Middle frontal gyrus (tissue), 1 donor: ENCODE results near the gene SLIT1.

Source experiments
- DNase-seq: peaks from one replicate; pipeline ENCODE4 v3.0.0-alpha.2; 2015; ENCODE audit warnings: low spot score; ENCODE audit errors: extremely low spot score

Gene SLIT1

GRCh38 chr10:97185326-97186058, at the start of gene SLIT1:
SLIT1 (minus strand) TSS chr10:97185959; CDS start chr10:97185674, 285 bp downstream.
- no peak for DNase-seq

GRCh38 chr10:97235353-97235752, 49.6 kb upstream of the SLIT1 start:
- DNase-seq: no peak

DNA sequence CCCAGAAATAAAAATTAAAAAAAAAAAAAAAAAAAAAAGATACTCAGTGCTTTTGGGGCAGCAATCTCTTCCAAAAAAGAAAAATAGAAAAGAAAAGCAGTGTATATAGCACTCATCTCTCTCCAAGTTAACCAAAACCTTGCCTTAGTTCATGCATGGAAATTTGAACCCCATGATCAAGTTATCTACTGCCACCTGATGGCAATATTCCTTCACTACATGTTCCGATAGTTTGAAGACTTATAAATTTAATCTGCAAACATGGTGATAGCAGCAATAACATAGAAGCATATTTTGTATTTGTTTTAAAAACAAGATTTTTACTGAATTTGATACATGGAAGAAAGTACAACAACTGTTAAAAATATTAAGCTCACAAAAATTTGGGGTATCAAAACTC, 48.6 kb upstream of the SLIT1 start:
- DNase-seq: peak; percentile 32

- DNase-seq: no peak
These were observed 44.4 kb upstream of the SLIT1 start for GRCh38 chr10:97230146-97230545.

DNA sequence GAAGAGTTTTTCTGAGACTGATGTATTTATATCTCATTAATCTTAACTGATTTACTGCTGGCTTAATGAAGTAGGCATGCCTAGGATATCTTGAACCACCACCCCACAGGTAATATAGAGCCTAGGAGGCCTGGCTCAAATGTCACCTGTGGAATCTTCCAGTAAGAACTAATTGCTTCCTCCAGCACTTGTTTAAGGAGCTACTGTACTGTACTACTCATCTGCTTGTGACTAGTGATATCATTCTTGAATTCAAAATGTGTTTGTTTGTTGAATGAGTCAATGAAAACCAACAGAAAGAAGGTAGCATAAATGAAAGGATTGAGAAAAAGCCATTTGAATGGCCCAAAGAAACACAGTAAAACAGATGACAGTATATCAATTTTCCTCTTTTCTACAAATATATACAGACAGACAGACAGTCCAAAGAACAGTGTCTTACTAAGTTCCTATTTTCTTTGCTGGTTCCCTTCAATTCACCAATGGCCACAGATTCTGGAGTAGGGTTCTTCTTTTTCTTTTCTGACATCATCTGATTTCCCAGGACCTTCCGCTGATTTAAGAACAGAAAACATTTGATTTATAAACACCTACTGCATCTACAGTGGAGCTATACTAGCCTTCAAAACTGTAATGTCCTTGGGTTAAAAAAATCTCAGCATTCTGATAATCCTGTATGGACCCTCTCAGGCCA, 43.7 kb upstream of the SLIT1 start:
- no peak for DNase-seq

- DNase-seq: no peak
These were observed 43.0 kb upstream of the SLIT1 start for GRCh38 chr10:97228775-97229157.

DNA sequence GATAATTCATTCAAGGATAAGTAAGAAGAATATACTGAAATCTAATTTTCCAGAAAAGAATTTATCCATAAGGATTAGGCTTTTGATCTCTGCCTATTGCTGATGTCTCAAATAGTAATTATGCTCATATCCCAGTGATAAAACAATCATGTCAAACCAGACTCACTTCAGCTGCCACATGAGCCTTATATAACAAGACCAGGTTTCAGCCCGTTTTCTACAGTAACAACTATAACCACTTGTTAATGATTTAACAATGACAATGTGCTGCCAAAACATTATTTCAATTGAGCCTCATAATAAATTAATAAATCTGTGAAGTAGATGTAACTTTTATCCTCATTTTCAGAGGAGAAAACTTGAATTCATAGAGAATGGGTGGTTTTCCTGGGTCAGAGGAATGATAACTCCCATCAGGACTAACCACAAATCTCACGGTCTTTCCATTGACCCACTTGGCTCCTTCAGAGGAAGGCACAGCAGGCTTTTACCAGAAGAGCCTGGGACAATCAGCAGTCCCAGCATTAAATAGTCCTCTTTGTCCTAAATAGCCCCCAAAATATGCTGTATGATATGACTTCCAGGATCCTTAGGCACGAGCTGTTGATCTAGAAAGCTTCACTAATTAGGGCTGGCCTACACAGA, 42.5 kb upstream of the SLIT1 start:
- no peak for DNase-seq

DNA sequence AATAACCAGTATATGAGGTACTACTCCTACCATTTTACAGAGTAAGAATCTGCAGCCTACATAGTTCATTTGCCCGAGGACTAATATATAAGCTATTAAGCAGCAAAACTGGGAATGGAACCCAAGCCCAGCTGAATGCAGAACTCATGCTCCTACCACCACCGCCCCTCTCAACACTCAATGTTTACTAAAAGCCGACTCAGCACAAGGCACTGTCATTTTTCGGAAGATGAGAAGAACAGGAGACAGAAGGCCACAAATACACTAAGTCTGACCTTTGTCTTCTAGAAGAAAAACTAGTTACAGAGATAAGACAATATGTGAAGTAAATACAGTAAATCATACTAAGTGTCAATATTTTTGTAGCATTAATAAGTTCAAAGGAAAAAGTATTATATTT, 40.6 kb upstream of the SLIT1 start:
- DNase-seq: no peak

GRCh38 chr10:97224483-97225435, 39.0 kb upstream of the SLIT1 start:
- DNase-seq: no peak

DNA sequence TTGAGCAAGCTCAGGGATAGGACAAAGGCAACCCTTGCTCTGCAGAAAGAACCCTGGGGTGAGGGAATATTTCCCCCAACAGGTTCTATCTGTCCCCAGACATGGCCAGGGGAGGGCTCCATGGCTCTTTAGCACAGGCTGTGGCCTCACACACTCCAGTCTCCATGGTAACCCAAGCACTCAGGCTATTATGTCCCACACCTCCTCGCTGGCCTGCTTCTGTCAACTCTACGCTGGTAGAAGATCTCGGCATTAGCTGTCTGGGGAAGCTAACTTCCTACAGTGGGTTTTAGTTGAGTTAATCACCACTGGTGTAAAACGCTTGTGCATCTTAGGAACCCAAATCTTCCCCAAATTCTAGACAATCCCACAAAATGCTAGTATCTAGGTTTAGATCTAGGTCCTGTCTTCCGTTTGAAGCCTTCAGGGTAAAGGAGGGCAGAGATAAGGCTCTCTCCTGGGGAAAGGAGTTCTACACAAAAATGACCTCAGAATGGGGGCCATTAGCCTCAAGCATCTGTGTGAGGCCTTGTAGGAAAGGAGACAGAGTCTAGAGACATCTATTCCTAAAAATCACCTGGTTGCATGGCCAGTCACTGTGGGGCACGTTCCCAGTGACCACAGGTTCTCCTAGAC, 36.7 kb upstream of the SLIT1 start:
- DNase-seq: no peak

- DNase-seq: no peak
These were observed 34.6 kb upstream of the SLIT1 start for GRCh38 chr10:97220355-97220754.

GRCh38 chr10:97217299-97217698, 31.5 kb upstream of the SLIT1 start:
- DNase-seq: no peak

DNA sequence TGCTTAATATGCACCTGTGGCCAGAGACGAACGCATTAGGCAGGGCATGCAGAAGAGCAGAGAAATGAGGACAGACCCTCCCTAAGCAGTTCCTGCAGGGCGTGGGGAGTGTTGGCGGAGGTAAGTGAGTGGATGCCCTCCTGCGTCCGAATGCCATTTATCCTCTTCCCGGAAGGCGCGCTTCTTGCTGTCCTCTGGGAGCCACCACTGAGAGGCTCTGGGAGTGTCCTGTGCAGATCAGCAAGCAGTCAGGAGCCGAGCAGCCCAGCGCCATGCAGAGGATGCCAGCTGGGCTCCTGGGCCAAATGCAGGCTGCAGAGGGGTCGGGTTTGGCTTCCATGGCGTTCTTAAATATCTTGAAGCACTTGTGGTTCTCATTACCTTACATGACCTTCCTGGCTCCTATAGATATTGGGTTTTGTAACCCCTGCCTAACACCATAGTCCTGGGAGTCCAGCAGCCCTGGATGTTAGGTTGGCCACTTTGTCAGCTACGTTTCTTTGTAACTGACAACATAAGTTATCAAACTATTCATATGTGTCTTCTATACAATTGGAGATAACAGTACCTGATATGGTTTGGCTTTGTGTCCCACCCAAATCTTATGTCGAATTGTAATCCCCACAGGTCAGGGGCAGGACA, 30.0 kb upstream of the SLIT1 start:
- no peak for DNase-seq

DNA sequence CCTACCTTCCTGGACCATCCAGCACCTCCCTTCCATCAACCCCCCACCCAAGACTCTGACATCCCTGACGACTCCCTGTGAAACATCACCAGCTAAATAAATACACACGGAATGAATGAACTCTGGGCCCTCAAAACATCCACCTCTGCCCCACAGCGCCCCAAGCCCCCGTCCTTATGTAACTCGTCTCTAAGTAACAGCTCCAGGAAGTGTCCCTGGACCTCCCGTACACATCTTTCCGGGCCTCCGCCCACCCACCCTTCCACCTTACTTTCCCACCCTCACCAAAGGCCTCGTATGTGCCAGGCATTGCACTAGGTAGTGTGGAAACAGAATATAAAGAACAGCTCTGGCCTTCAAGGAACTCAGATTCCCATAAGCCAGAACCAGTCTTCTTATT, 27.7 kb upstream of the SLIT1 start:
- no peak for DNase-seq

DNA sequence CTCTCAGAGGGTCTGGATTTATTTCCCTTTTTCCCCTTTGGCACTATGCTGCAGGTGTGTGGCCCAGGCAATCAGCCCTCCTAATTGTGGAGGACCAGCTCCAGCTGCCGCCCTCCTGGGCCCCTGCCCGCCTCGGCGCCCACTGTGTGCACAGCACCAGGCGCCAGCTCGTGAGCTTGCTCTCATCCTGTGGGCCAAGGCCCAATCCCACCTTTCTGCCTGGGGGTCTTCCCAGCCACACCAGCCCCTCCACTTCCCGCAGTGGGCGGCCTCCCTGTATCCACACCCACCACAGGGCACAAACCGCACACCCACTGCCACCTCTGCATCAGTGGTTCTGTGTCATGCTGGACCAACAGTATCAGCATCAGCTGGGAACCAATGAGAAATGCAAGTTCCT, 25.5 kb upstream of the SLIT1 start:
- DNase-seq: no peak

DNA sequence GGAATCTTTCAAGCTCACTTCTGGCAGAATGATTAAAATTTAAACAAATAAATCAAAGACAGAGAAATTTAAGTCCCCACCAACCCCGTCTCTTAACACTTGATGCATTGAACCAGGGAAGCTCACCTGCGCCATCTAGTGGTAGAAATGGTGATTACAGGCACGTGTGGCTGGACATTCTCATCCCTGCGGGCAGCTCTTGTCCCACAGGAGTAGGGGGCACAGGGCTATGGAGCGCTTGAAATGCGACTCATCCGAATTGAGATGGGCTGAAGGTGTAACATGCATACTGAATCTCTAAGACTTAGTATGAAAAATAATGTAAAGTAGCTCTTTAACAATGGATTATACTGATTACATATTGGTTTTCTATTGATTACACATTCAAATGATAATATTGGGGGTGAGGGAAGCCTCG, 24.8 kb upstream of the SLIT1 start:
- DNase-seq: peak; percentile 78

GRCh38 chr10:97207756-97208346, 22.1 kb upstream of the SLIT1 start:
- DNase-seq: no peak

DNA sequence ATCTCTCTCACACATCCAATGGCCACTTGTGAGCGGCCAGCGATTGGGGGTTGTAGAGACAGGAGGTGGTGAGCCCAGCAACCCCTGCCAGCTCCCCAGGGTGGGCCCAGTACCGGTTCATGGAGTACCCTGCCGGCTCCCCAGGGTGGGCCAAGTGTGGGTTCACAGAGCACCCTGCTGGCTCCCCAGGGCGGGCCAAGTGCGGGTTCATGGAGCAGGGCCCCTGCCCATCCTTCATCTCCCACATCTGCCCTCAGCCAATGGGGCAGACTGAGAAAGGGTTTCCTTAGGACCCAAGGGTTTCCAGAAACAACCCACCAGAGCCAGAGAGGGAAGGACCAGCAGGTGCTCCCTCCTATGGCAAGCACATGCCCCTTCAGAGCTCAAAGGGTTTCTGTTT, 21.4 kb upstream of the SLIT1 start:
- no peak for DNase-seq

DNA sequence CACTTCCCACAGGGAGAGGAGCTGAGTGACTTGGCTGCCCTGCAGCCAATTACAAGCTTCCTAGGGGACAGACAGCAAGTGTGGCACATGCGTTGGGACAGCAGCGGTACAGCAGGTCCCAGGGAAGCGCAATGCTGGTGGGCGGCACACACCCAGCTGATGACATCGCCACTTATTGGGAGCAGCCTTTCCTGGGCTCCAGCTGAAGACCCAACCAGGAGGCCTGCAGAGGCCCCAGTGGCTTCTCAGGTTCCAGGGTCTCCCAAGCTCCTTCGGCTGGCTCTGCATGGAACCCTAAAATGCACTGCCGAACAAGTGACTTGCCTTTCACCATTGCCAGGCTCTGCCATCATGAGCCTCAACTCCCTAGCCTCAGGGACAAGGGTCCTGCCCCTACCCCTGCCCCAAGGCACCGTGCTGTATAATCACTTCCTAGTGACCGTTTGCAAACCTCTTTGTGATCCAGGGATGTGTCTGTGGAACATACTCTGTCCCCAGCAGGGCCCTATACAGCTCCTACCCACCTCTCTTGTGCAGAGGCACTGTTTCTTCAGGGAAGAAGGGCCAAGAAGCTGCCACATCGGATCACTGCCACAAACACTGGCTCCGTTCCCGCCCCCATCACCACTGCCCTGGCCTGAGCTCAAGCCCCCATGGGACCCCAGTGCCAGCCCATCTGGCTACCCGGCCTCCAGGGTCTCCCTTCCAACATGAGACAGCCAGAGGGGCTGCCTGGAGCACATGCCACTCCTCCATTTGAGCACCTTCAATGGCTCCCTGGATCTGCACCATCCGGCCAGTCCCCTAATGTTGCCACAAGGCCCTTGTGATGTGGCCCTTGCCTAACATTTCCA, 19.3 kb upstream of the SLIT1 start:
- no peak for DNase-seq
